PFSK-1 (cell line): Measurements from ENCODE around the gene PITX2.

Source experiments
- FOXP2 ChIP-seq: optimal IDR thresholded peaks from 2 replicates; pipeline ENCODE3; 2011; ENCODE audit warnings: borderline replicate concordance, control low read depth, inconsistent platforms; ENCODE audit not compliant: insufficient read depth; ENCODE audit errors: extremely low read length, extremely low read depth
- POLR2AphosphoS5 ChIP-seq: IDR thresholded peaks from 2 replicates; pipeline ENCODE4 v1.6.1; 2012; ENCODE audit warnings: low read depth, mild to moderate bottlenecking, control low read depth, low read length, moderate library complexity
- REST ChIP-seq, 2 experiments: IDR thresholded peaks; 2 replicates each; pipeline versions ENCODE4 v1.6.1 to v1.8.0; 2011 to 2012; ENCODE audit warnings: low read depth in 2 of 2, low read length in 2 of 2, control low read depth in 1 of 2, inconsistent platforms in 1 of 2, mild to moderate bottlenecking in 1 of 2, moderate library complexity in 1 of 2; ENCODE audit not compliant: insufficient read depth in 1 of 2
- SIN3A ChIP-seq: IDR thresholded peaks from 2 replicates; pipeline ENCODE4 v1.6.1; 2012; ENCODE audit warnings: mild to moderate bottlenecking, low read length, moderate library complexity, borderline replicate concordance; ENCODE audit not compliant: insufficient read depth
- TAF1 ChIP-seq: IDR thresholded peaks from 2 replicates; pipeline ENCODE4 v1.6.1; 2012; ENCODE audit warnings: low read length, control low read depth, borderline replicate concordance; ENCODE audit not compliant: insufficient read depth

PITX2 gene

GRCh38 chr4:110605077-110605476 is 17.8 kb downstream of the PITX2 start:
- TF ChIP-seq REST (IDR thresholded peaks at IDR 0.05; ENCODE audit: insufficient read depth in 1 of 2, low read depth in 2 of 2, low read length in 2 of 2) (no peak), POLR2AphosphoS5 (no peak), FOXP2 (no peak), SIN3A (no peak), TAF1 (no peak)

GRCh38 chr4:110602061-110602460 is 20.8 kb downstream of the PITX2 start:
- no peak for TF ChIP-seq POLR2AphosphoS5
- TF ChIP-seq SIN3A, result no peak
- TF ChIP-seq REST (IDR thresholded peaks at IDR 0.05; ENCODE audit: insufficient read depth in 1 of 2, low read depth in 2 of 2, low read length in 2 of 2), result no peak
- TF ChIP-seq FOXP2, result no peak
- TF ChIP-seq TAF1, result no peak

- no peak for TF ChIP-seq FOXP2
- TF ChIP-seq TAF1, result no peak
- no peak for TF ChIP-seq REST (IDR thresholded peaks at IDR 0.05; ENCODE audit: insufficient read depth in 1 of 2, low read depth in 2 of 2, low read length in 2 of 2)
- no peak for TF ChIP-seq POLR2AphosphoS5
- no peak for TF ChIP-seq SIN3A
These were observed 25.3 kb downstream of the PITX2 start for GRCh38 chr4:110597582-110597981.

- TF ChIP-seq POLR2AphosphoS5, result no peak
- TF ChIP-seq TAF1, result no peak
- TF ChIP-seq FOXP2, result no peak
- no peak for TF ChIP-seq SIN3A
- no peak for TF ChIP-seq REST (IDR thresholded peaks at IDR 0.05; ENCODE audit: insufficient read depth in 1 of 2, low read depth in 2 of 2, low read length in 2 of 2)
These were observed 26.4 kb downstream of the PITX2 start for GRCh38 chr4:110596431-110596830.

- no peak for TF ChIP-seq SIN3A
- TF ChIP-seq REST (IDR thresholded peaks at IDR 0.05; ENCODE audit: insufficient read depth in 1 of 2, low read depth in 2 of 2, low read length in 2 of 2), result no peak
- no peak for TF ChIP-seq TAF1
- TF ChIP-seq POLR2AphosphoS5, result no peak
- TF ChIP-seq FOXP2, result no peak
These were observed 27.3 kb downstream of the PITX2 start for GRCh38 chr4:110595583-110595982.
